PC-9 (cell line): ENCODE measurements around the gene PKN3. TPM values are rescaled to one million over a fixed set of nuclear protein-coding genes. Genes with fewer than 3 reads are reported as not detected.

Source experiments
- BruUV-seq: library from RNA; stranded (reverse); fragments of 400-500 nt; replicated peaks from 2 replicates; lab custom pipeline; 2021; lab: Mats Ljungman, UMichigan
- CTCF ChIA-PET: fragments of 300-600 bp; sonication (Branson Sonifier 250); formaldehyde crosslinking; loops from one replicate; lab custom pipeline; 2022; ENCODE audit warnings: antibody characterized with exemption; lab: Charles Lee
- POLR2A ChIA-PET: fragments of 300-600 bp; sonication (Branson Sonifier 250); formaldehyde crosslinking; loops from one replicate; lab custom pipeline; 2022; ENCODE audit warnings: antibody characterized with exemption; ENCODE audit not compliant: unreplicated experiment; lab: Charles Lee
- DNase-seq, 2 experiments: peaks; one replicate each; pipeline versions ENCODE4 v3.0.0 to v3.0.0-alpha.2; 2015 to 2022; ENCODE audit warnings: mixed read lengths in 1 of 2
- H2AFZ ChIP-seq: fragments of 200-600 bp; sonication (generic); 2 replicates; pipeline ENCODE4 v1.8.1; 2017; ENCODE audit warnings: antibody characterized with exemption
- H3F3A ChIP-seq: fragments of 200-600 bp; sonication (generic); 2 replicates; pipeline ENCODE4 v1.8.1; 2017; ENCODE audit warnings: antibody characterized with exemption, mild to moderate bottlenecking, low read depth; ENCODE audit not compliant: insufficient read depth
- H3K27ac ChIP-seq: fragments of 200-600 bp; sonication (generic); 2 replicates; pipeline ENCODE4 v1.6.1; 2016; ENCODE audit warnings: mixed run types
- H3K27me3 ChIP-seq: fragments of 200-600 bp; sonication (generic); 2 replicates; pipeline ENCODE4 v1.6.1; 2016; ENCODE audit warnings: low read depth, mixed run types; ENCODE audit not compliant: insufficient read depth
- H3K36me3 ChIP-seq: fragments of 200-600 bp; sonication (generic); 2 replicates; pipeline ENCODE4 v1.6.1; 2016; ENCODE audit warnings: low read depth, mixed run types
- H3K4me1 ChIP-seq: fragments of 200-600 bp; sonication (generic); replicated peaks from 2 replicates; pipeline ENCODE4 v1.6.1; 2016; ENCODE audit warnings: mixed run types; ENCODE audit not compliant: insufficient read depth
- H3K4me2 ChIP-seq: fragments of 200-600 bp; sonication (generic); 2 replicates; pipeline ENCODE4 v1.6.1; 2017; ENCODE audit warnings: mixed run types
- H3K4me3 ChIP-seq: fragments of 200-600 bp; sonication (generic); 2 replicates; pipeline ENCODE4 v1.6.1; 2016; ENCODE audit warnings: mixed run types
- H3K79me2 ChIP-seq: fragments of 200-600 bp; sonication (generic); 2 replicates; pipeline ENCODE4 v1.6.1; 2017; ENCODE audit warnings: low read depth, mixed run types
- H3K9me2 ChIP-seq: fragments of 200-600 bp; sonication (generic); 2 replicates; pipeline ENCODE4 v1.8.1; 2017; ENCODE audit warnings: mild to moderate bottlenecking; ENCODE audit not compliant: insufficient read depth
- H3K9me3 ChIP-seq: fragments of 200-600 bp; sonication (generic); 2 replicates; pipeline ENCODE4 v1.8.1; 2016; ENCODE audit warnings: low read depth; ENCODE audit not compliant: insufficient read depth
- H4K20me1 ChIP-seq: fragments of 200-600 bp; sonication (generic); 2 replicates; pipeline ENCODE4 v1.8.1; 2017; ENCODE audit not compliant: insufficient read depth
- EZH2 ChIP-seq: fragments of 200-600 bp; sonication (generic); IDR thresholded peaks from 2 replicates; pipeline ENCODE4 v1.8.0; 2017; ENCODE audit warnings: antibody characterized with exemption, low read depth
- intact Hi-C: fragments of 100-400 bp; cut with micrococcal nuclease; formaldehyde crosslinking; loops from one replicate; pipeline ENCODE4 v1.10.0; 2022; ENCODE audit not compliant: unreplicated experiment
- total RNA-seq: library from RNA; stranded (reverse); gene quantifications from 2 replicates; pipeline ENCODE4 v1.2.3, GENCODE V29; 2021
- TF ChIP-seq, protein P1 (sequence below): fragments of 200-600 bp; sonication (generic); conservative IDR thresholded peaks from 2 replicates; pipeline ENCODE4 v1.6.1; 2017; ENCODE audit warnings: mixed run types, antibody characterized with exemption, mild to moderate bottlenecking, moderate library complexity

Gene PKN3
- total RNA-seq, 1 experiment from 2014 or later = 5.5 TPM

DNA sequence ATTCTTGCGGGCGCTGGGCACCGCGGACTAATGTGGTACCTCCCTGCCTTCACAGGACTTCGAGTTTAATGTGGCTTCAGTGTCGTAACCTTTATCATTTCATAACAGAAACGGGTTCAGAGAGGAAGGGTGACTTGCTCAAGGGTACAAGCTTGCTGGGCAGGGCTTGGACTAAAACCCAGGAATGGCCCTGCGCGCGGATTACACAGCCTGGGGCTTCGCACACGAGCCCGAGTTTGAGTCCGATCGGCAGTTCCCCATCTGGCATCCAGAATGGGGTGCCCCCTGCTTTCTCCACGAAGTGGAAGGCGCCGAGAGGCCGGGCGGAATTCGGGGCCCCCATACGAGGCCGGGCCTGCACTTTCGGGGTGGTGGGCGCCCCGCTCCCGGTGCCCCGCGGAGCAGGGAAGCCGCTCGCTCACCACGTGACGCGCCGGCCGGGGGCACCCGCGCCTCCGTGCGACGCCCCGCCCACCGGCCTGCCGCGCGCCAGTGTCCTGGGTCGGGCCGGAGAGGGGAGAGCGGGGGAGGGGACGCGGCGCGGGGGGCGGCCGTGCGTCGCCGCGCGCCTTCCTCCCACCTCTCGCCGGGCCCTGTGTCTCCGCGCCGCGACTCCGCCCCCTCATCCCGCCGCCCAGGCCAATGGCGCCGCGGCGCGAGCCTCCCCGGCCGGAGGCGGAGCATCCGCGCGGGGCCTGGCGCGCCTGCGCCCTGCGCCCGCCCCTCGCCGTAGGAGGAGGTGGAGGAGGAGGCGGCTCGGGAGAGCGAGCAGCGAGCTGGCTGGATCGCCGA lies 13.6 kb upstream of the PKN3 start, which contains the start of gene SET:
Gene SET, plus strand, starts transcription at position 722 of the 792 bp plus-strand sequence. CDS start 361 bp downstream, outside the sequence.
- peaks cover 67% of the 10 kb centered on the region for H3F3A ChIP-seq
- H3K36me3 ChIP-seq = peaks cover 37% of the 10 kb centered on the region
- peak within 1 kb of the TSS; percentile 80 for H3K4me3 ChIP-seq
- BruUV-seq = no TSS peak
- DNase-seq = peak; percentile 71 to 98
- POLR2A ChIA-PET = interaction anchor here (0.7 to 1.0 kb wide), 2 partner anchors 53 to 158 kb away, joined by 3 to 21 read pairs; no protein-coding TSS in a partner anchor
- peaks cover 47% of the 10 kb centered on the region for H4K20me1 ChIP-seq
- H3K79me2 ChIP-seq = peaks cover 87% of the 10 kb centered on the region
- intact Hi-C loops = loop anchor here (1.0 to 10.0 kb wide), 4 partner anchors 32 to 336 kb away; partner anchors contain the start of genes DYNC2I2 and SH3GLB2
- H3K4me2 ChIP-seq = peak within 1 kb of the TSS; percentile 99
- TF ChIP-seq, protein P1, sequence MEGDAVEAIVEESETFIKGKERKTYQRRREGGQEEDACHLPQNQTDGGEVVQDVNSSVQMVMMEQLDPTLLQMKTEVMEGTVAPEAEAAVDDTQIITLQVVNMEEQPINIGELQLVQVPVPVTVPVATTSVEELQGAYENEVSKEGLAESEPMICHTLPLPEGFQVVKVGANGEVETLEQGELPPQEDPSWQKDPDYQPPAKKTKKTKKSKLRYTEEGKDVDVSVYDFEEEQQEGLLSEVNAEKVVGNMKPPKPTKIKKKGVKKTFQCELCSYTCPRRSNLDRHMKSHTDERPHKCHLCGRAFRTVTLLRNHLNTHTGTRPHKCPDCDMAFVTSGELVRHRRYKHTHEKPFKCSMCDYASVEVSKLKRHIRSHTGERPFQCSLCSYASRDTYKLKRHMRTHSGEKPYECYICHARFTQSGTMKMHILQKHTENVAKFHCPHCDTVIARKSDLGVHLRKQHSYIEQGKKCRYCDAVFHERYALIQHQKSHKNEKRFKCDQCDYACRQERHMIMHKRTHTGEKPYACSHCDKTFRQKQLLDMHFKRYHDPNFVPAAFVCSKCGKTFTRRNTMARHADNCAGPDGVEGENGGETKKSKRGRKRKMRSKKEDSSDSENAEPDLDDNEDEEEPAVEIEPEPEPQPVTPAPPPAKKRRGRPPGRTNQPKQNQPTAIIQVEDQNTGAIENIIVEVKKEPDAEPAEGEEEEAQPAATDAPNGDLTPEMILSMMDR = no peak
- TF ChIP-seq EZH2 = no peak
- H3K27me3 ChIP-seq = no peaks in the 10 kb centered on the region
- no peaks in the 10 kb centered on the region for H3K9me2 ChIP-seq
- peaks cover 47% of the 10 kb centered on the region for H3K4me1 ChIP-seq
- CTCF ChIA-PET = interaction anchor here (0.6 to 0.7 kb wide), 3 partner anchors 21 to 54 kb away, joined by 3 read pairs; partner anchors contain the start of gene DYNC2I2
- no peaks in the 10 kb centered on the region for H3K9me3 ChIP-seq
- H3K27ac ChIP-seq = peak within 1 kb of the TSS; percentile 78
- peak within 1 kb of the TSS; percentile 65; the same call in 1 of the 2 replicates for H2AFZ ChIP-seq

DNA sequence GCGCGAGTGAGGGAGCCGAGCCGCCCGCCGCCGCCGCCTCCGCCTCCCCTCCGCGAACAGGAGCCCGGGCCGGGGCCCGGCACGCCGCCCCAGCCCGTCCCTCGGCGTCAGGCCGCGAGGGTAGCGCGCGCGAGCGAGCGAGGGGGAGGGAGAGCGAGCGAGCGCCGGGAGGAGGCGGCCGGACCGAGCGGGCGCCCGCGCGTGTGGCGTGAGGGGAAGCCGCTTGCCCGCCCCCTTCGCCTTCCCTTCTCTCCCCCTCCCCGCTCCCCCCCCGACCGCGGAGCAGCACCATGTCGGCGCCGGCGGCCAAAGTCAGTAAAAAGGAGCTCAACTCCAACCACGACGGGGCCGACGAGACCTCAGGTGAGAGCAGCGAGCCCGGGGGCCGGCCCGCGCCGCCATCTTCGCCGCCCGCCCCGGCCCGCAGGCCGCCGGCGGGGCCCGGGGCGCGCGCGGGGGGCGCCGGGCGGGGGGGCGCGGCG lies 13.0 kb upstream of the PKN3 start:
- Histone ChIP-seq H3K4me1 (peaks cover 47% of the 10 kb centered on the region), H3K79me2 (peaks cover 85% of the 10 kb centered on the region), H3K27me3 (no peaks in the 10 kb centered on the region), H3K27ac (peak overlapping the region; percentile 45; the same call in 1 of the 2 replicates), H3F3A (peaks cover 69% of the 10 kb centered on the region), H3K4me3 (peak overlapping the region; percentile 57; the same call in 1 of the 2 replicates), H4K20me1 (peaks cover 54% of the 10 kb centered on the region), H2AFZ (no peak overlapping the region), H3K9me2 (no peaks in the 10 kb centered on the region), H3K9me3 (no peaks in the 10 kb centered on the region), H3K36me3 (peaks cover 44% of the 10 kb centered on the region), H3K4me2 (no peak overlapping the region; the same call in 1 of the 2 replicates)
- intact Hi-C loops = loop anchor here (1.0 to 10.0 kb wide), 4 partner anchors 33 to 335 kb away; partner anchors contain the start of genes DYNC2I2 and SH3GLB2
- DNase-seq = no peak
- TF ChIP-seq EZH2 = no peak
- TF ChIP-seq, protein P1 = no peak
- ChIA-PET POLR2A (interaction anchor here (0.7 to 1.0 kb wide), 2 partner anchors 54 to 158 kb away, joined by 3 to 21 read pairs; no protein-coding TSS in a partner anchor), CTCF (interaction anchor here (0.5 to 0.6 kb wide), 3 partner anchors 22 to 271 kb away, joined by 3 read pairs; no protein-coding TSS in a partner anchor)
- no TSS peak for BruUV-seq
